ENCODE data around the gene SP2.

- TF ChIP-seq CTCF (IDR thresholded peaks at IDR 0.05), result no peak
- no peak for TF ChIP-seq POLR2A (IDR thresholded peaks at IDR 0.05)
Measured at GRCh38 chr17:47937941-47938340, 41.9 kb downstream of the SP2 start.
